H9 (cell line): ENCODE measurements around the gene TMEM266. TPM values are rescaled to one million over a fixed set of nuclear protein-coding genes. Genes with fewer than 3 reads are reported as not detected.

Experiments
- DNase-seq: peaks from one replicate; pipeline ENCODE4 v3.0.0-alpha.2; 2017
- H2AFZ ChIP-seq: one replicate; pipeline ENCODE4 v1.6.1; 2013; ENCODE audit warnings: mild to moderate bottlenecking, low read length, control low read depth, moderate library complexity
- H2AK5ac ChIP-seq: 2 replicates; pipeline ENCODE4 v1.6.1; 2013; ENCODE audit warnings: low read length, control low read depth, mixed read lengths; ENCODE audit not compliant: insufficient read length
- H2BK120ac ChIP-seq: one replicate; pipeline ENCODE4 v1.6.1; 2013; ENCODE audit warnings: low read depth, mild to moderate bottlenecking, low read length, control low read depth, inconsistent platforms; ENCODE audit not compliant: poor library complexity, severe bottlenecking
- H2BK12ac ChIP-seq: 2 replicates; pipeline ENCODE4 v1.6.1; 2013; ENCODE audit warnings: low read length, control low read depth, mixed read lengths, low read depth; ENCODE audit not compliant: insufficient read length
- H2BK15ac ChIP-seq: 2 replicates; pipeline ENCODE4 v1.6.1; 2013; ENCODE audit warnings: low read depth, low read length, control low read depth
- H2BK20ac ChIP-seq: one replicate; pipeline ENCODE4 v1.6.1; 2013; ENCODE audit warnings: low read depth, mild to moderate bottlenecking, low read length, control low read depth, inconsistent platforms; ENCODE audit not compliant: poor library complexity, severe bottlenecking
- H2BK5ac ChIP-seq: 2 replicates; pipeline ENCODE4 v1.6.1; 2013; ENCODE audit warnings: low read length, control low read depth, mixed read lengths; ENCODE audit not compliant: insufficient read length
- H3K14ac ChIP-seq: 2 replicates; pipeline ENCODE4 v1.6.1; 2013; ENCODE audit warnings: low read length, control low read depth; ENCODE audit not compliant: insufficient read depth
- H3K18ac ChIP-seq: 2 replicates; pipeline ENCODE4 v1.6.1; 2013; ENCODE audit warnings: low read depth, mild to moderate bottlenecking, mixed read lengths, low read length, control low read depth; ENCODE audit not compliant: insufficient read length
- H3K23ac ChIP-seq: 2 replicates; pipeline ENCODE4 v1.6.1; 2013; ENCODE audit warnings: low read length, control low read depth, mixed read lengths, low read depth; ENCODE audit not compliant: insufficient read length
- H3K23me2 ChIP-seq: 2 replicates; pipeline ENCODE4 v1.6.1; 2013; ENCODE audit warnings: low read depth, mild to moderate bottlenecking, mixed read lengths, low read length, control low read depth; ENCODE audit not compliant: insufficient read length, poor library complexity, severe bottlenecking
- H3K27ac ChIP-seq: 2 replicates; pipeline ENCODE4 v1.5.1; 2013; ENCODE audit warnings: low read length, control low read depth, mixed read lengths, low read depth; ENCODE audit not compliant: insufficient read length
- H3K27me3 ChIP-seq: 2 replicates; pipeline ENCODE4 v1.6.1; 2013; ENCODE audit warnings: low read length, control low read depth, inconsistent platforms; ENCODE audit not compliant: insufficient read depth
- H3K4ac ChIP-seq: 2 replicates; pipeline ENCODE4 v1.6.1; 2013; ENCODE audit warnings: low read depth, mild to moderate bottlenecking, control low read depth, inconsistent platforms, low read length, moderate library complexity
- H3K4me1 ChIP-seq: 2 replicates; pipeline ENCODE4 v1.6.1; 2013; ENCODE audit warnings: low read length, control low read depth, inconsistent platforms; ENCODE audit not compliant: insufficient read depth
- H3K4me2 ChIP-seq: 2 replicates; pipeline ENCODE4 v1.6.1; 2013; ENCODE audit warnings: low read length, control low read depth, mixed read lengths; ENCODE audit not compliant: insufficient read length, insufficient read depth
- H3K56ac ChIP-seq: 2 replicates; pipeline ENCODE4 v1.6.1; 2013; ENCODE audit warnings: low read depth, mild to moderate bottlenecking, mixed read lengths, low read length, control low read depth; ENCODE audit not compliant: insufficient read length
- H3K79me1 ChIP-seq: 2 replicates; pipeline ENCODE4 v1.6.1; 2013; ENCODE audit warnings: low read depth, mild to moderate bottlenecking, moderate library complexity, low read length, control low read depth, inconsistent platforms; ENCODE audit not compliant: insufficient read depth, poor library complexity, severe bottlenecking
- H3K79me2 ChIP-seq: 2 replicates; pipeline ENCODE4 v1.6.1; 2013; ENCODE audit warnings: low read length, control low read depth, inconsistent platforms; ENCODE audit not compliant: insufficient read depth
- H3K9ac ChIP-seq: 2 replicates; pipeline ENCODE4 v1.6.1; 2013; ENCODE audit warnings: low read length, control low read depth, mixed read lengths; ENCODE audit not compliant: insufficient read length; ENCODE audit errors: extremely low read depth
- H3K9me3 ChIP-seq: one replicate; pipeline ENCODE4 v1.6.1; 2013; ENCODE audit warnings: low read depth, low read length, inconsistent platforms; ENCODE audit not compliant: control insufficient read depth
- H3T11ph ChIP-seq: one replicate; pipeline ENCODE4 v1.6.1; 2013; ENCODE audit warnings: mild to moderate bottlenecking, low read length, control low read depth, inconsistent platforms
- H4K20me1 ChIP-seq: one replicate; pipeline ENCODE4 v1.6.1; 2013; ENCODE audit not compliant: control insufficient read depth, insufficient read length, insufficient read depth
- H4K5ac ChIP-seq: 2 replicates; pipeline ENCODE4 v1.6.1; 2013; ENCODE audit warnings: low read depth, mild to moderate bottlenecking, mixed read lengths, low read length, control low read depth; ENCODE audit not compliant: insufficient read length
- H4K8ac ChIP-seq: replicated peaks from 2 replicates; pipeline ENCODE4 v1.6.1; 2013; ENCODE audit warnings: low read length, control low read depth, mixed read lengths, low read depth; ENCODE audit not compliant: insufficient read length
- H4K91ac ChIP-seq: 2 replicates; pipeline ENCODE4 v1.6.1; 2013; ENCODE audit warnings: low read depth, mild to moderate bottlenecking, moderate library complexity, mixed read lengths, low read length, control low read depth; ENCODE audit not compliant: insufficient read length
- H3K27ac Mint-ChIP-seq, 3 experiments: 2 replicates in 2 of 3; 3 replicates in 1 of 3; pipeline ENCODE4 v1.8.0; 2020 to 2021; ENCODE audit warnings: mixed read lengths in 3 of 3, mild to moderate bottlenecking in 1 of 3, moderate library complexity in 1 of 3
- H3K27me3 Mint-ChIP-seq: 2 replicates; pipeline ENCODE4 v1.8.0; 2021; ENCODE audit warnings: low read depth, mild to moderate bottlenecking, moderate library complexity, mixed read lengths
- H3K36me3 Mint-ChIP-seq, 3 experiments: 2 replicates in 2 of 3; 3 replicates in 1 of 3; pipeline ENCODE4 v1.8.0; 2020 to 2021; ENCODE audit warnings: low read depth in 3 of 3, mixed read lengths in 3 of 3; ENCODE audit not compliant: insufficient read depth in 1 of 3
- H3K4me1 Mint-ChIP-seq, 2 experiments: 2 replicates each; pipeline ENCODE4 v1.8.0; 2020; ENCODE audit warnings: mixed read lengths in 2 of 2
- H3K4me3 Mint-ChIP-seq, 2 experiments: 2 replicates in 1 of 2; 3 replicates in 1 of 2; pipeline ENCODE4 v1.8.0; 2020 to 2021; ENCODE audit warnings: mild to moderate bottlenecking in 2 of 2, mixed read lengths in 2 of 2, moderate library complexity in 1 of 2
- H3K9me3 Mint-ChIP-seq, 2 experiments: 2 replicates in 1 of 2; 3 replicates in 1 of 2; pipeline ENCODE4 v1.8.0; 2020; ENCODE audit warnings: mild to moderate bottlenecking in 2 of 2, mixed read lengths in 2 of 2, moderate library complexity in 1 of 2
- WGBS: extraction: QIAGEN DNeasy Blood & Tissue Kit; methylation state at CpG from one replicate; pipeline ENCODE4 v1.1.7; 2013; ENCODE audit warnings: missing lambda C conversion rate, low lambda C conversion rate, mixed read lengths; ENCODE audit not compliant: insufficient read length; ENCODE audit errors: extremely low coverage; 5-methylcytosine and 5-hydroxymethylcytosine counted together
- total RNA-seq: library from RNA; stranded (reverse); gene quantifications from 2 replicates; pipeline ENCODE4 v1.2.1, GENCODE V29; 2021
- TF ChIP-seq, protein P1 (sequence below): fragments of 200-600 bp; sonication (generic); conservative IDR thresholded peaks from 3 replicates; pipeline ENCODE4 v1.8.0; 2021; ENCODE audit warnings: antibody characterized with exemption, mild to moderate bottlenecking

Gene TMEM266
- total RNA-seq, 1 experiment from 2014 or later, result 0.81 TPM

DNA sequence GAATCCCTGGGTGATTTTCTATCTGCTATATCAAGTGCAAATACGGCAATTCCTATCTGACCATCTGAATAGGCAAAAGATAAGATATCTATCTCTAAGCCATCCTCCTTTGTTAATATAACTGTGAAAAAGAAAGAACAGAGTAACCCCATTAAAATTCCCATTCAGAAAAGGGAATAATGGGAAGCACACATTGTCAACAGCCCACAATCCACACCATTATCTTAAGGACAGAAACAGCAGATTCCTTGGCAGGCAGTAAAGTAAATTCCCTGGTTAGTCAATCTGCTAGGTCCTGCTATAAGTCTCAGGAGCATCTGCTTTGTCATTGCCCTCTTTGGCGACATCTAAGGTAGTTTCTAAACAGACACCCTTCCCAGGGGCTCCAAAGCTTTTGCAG is 25.7 kb upstream of the TMEM266 start:
- H4K8ac ChIP-seq, result no peak overlapping the region
- no peak overlapping the region for H2BK15ac ChIP-seq
- no peaks in the 10 kb centered on the region for H3K79me2 ChIP-seq
- no peak overlapping the region for H3K18ac ChIP-seq
- no peak for DNase-seq
- H3K27me3 Mint-ChIP-seq, result no peaks in the 10 kb centered on the region; the same call in none of the 2 replicates
- H3K4ac ChIP-seq, result no peak overlapping the region
- no peaks in the 10 kb centered on the region for H3K79me1 ChIP-seq
- no peak overlapping the region for H2BK12ac ChIP-seq
- H2AK5ac ChIP-seq, result no peak overlapping the region
- no peaks in the 10 kb centered on the region for H3K9me3 ChIP-seq
- H3K36me3 Mint-ChIP-seq, result no peaks in the 10 kb centered on the region
- H3K14ac ChIP-seq, result no peak overlapping the region; the same call in 1 of the 2 replicates
- no peak overlapping the region for H3T11ph ChIP-seq
- H3K23ac ChIP-seq, result no peak overlapping the region
- H3K27ac ChIP-seq, result no peak overlapping the region
- H3K27ac Mint-ChIP-seq, result no peak overlapping the region
- no peak overlapping the region for H2BK120ac ChIP-seq
- no peak overlapping the region for H3K56ac ChIP-seq
- H3K4me1 Mint-ChIP-seq, result peaks cover 17 to 32% of the 10 kb centered on the region in 2 experiments
- no peak overlapping the region for H4K5ac ChIP-seq
- H3K23me2 ChIP-seq, result no peaks in the 10 kb centered on the region
- H3K4me3 Mint-ChIP-seq, result no peak overlapping the region
- no peak overlapping the region for H4K91ac ChIP-seq
- no peak overlapping the region for H2BK20ac ChIP-seq
- no peak overlapping the region for H2BK5ac ChIP-seq
- WGBS, result no CpG with 5 or more reads among the region's 2 CpGs
- no peak overlapping the region for H3K4me2 ChIP-seq
- H3K9ac ChIP-seq, result no peak overlapping the region
- no peaks in the 10 kb centered on the region for H4K20me1 ChIP-seq
- no peaks in the 10 kb centered on the region for H3K9me3 Mint-ChIP-seq
- H3K4me1 ChIP-seq, result no peaks in the 10 kb centered on the region
- no peaks in the 10 kb centered on the region for H3K27me3 ChIP-seq
- no peak overlapping the region for H2AFZ ChIP-seq
- TF ChIP-seq, protein P1, sequence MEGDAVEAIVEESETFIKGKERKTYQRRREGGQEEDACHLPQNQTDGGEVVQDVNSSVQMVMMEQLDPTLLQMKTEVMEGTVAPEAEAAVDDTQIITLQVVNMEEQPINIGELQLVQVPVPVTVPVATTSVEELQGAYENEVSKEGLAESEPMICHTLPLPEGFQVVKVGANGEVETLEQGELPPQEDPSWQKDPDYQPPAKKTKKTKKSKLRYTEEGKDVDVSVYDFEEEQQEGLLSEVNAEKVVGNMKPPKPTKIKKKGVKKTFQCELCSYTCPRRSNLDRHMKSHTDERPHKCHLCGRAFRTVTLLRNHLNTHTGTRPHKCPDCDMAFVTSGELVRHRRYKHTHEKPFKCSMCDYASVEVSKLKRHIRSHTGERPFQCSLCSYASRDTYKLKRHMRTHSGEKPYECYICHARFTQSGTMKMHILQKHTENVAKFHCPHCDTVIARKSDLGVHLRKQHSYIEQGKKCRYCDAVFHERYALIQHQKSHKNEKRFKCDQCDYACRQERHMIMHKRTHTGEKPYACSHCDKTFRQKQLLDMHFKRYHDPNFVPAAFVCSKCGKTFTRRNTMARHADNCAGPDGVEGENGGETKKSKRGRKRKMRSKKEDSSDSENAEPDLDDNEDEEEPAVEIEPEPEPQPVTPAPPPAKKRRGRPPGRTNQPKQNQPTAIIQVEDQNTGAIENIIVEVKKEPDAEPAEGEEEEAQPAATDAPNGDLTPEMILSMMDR, result no peak
